HEK293 (cell line): ENCODE results near the gene USP22.

ENCODE experiments used
- ZBTB44 ChIP-seq: fragments of 450-650 bp; IDR thresholded peaks from 2 replicates; pipeline ENCODE4 v1.5.1; 2018; ENCODE audit warnings: missing biosample characterization, mild to moderate bottlenecking, missing genetic modification characterization
- ZBTB7A ChIP-seq: fragments of 450-650 bp; formaldehyde crosslinking; IDR thresholded peaks from 2 replicates; pipeline ENCODE4 v1.5.1; 2016; ENCODE audit warnings: low read depth, missing biosample characterization, missing genetic modification characterization
- ZNF132 ChIP-seq: fragments of 450-650 bp; formaldehyde crosslinking; IDR thresholded peaks from 2 replicates; pipeline ENCODE4 v1.5.1; 2017; ENCODE audit warnings: missing biosample characterization, missing genetic modification characterization, borderline replicate concordance
- ZNF558 ChIP-seq: fragments of 450-650 bp; formaldehyde crosslinking; IDR thresholded peaks from 2 replicates; pipeline ENCODE4 v1.5.1; 2016; ENCODE audit warnings: missing biosample characterization, missing genetic modification characterization
- ZNF626 ChIP-seq: fragments of 450-650 bp; sonication (Bioruptor Pico); formaldehyde crosslinking; IDR thresholded peaks from 2 replicates; pipeline ENCODE4 v1.5.1; 2018; ENCODE audit warnings: missing biosample characterization, missing genetic modification characterization, inconsistent platforms
- ZSCAN23 ChIP-seq: fragments of 450-650 bp; formaldehyde crosslinking; IDR thresholded peaks from 2 replicates; pipeline ENCODE4 v1.5.1; 2016; ENCODE audit warnings: missing biosample characterization, missing genetic modification characterization
- TF ChIP-seq, protein P1 (sequence below): fragments of 450-650 bp; formaldehyde crosslinking; IDR thresholded peaks from 2 replicates; pipeline ENCODE4 v1.5.1; 2016; ENCODE audit warnings: missing biosample characterization, missing genetic modification characterization
- TF ChIP-seq, protein P2 (sequence below): fragments of 450-650 bp; formaldehyde crosslinking; IDR thresholded peaks from 2 replicates; pipeline ENCODE4 v1.5.1; 2016; ENCODE audit warnings: missing biosample characterization, missing genetic modification characterization
- TF ChIP-seq, protein P3 (sequence below): fragments of 450-650 bp; formaldehyde crosslinking; optimal IDR thresholded peaks from 2 replicates; pipeline ENCODE3; 2016; ENCODE audit warnings: missing biosample characterization, mild to moderate bottlenecking, missing genetic modification characterization

- TF ChIP-seq, protein P1, sequence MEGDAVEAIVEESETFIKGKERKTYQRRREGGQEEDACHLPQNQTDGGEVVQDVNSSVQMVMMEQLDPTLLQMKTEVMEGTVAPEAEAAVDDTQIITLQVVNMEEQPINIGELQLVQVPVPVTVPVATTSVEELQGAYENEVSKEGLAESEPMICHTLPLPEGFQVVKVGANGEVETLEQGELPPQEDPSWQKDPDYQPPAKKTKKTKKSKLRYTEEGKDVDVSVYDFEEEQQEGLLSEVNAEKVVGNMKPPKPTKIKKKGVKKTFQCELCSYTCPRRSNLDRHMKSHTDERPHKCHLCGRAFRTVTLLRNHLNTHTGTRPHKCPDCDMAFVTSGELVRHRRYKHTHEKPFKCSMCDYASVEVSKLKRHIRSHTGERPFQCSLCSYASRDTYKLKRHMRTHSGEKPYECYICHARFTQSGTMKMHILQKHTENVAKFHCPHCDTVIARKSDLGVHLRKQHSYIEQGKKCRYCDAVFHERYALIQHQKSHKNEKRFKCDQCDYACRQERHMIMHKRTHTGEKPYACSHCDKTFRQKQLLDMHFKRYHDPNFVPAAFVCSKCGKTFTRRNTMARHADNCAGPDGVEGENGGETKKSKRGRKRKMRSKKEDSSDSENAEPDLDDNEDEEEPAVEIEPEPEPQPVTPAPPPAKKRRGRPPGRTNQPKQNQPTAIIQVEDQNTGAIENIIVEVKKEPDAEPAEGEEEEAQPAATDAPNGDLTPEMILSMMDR (tag by site-specific recombination): no peak
- TF ChIP-seq ZBTB44 (no peak), ZNF558 (tag by site-specific recombination) (no peak), ZSCAN23 (tag by site-specific recombination) (no peak), ZNF626 (no peak), ZBTB7A (tag by site-specific recombination) (no peak), ZNF132 (tag by site-specific recombination) (no peak)
- TF ChIP-seq, protein P2, sequence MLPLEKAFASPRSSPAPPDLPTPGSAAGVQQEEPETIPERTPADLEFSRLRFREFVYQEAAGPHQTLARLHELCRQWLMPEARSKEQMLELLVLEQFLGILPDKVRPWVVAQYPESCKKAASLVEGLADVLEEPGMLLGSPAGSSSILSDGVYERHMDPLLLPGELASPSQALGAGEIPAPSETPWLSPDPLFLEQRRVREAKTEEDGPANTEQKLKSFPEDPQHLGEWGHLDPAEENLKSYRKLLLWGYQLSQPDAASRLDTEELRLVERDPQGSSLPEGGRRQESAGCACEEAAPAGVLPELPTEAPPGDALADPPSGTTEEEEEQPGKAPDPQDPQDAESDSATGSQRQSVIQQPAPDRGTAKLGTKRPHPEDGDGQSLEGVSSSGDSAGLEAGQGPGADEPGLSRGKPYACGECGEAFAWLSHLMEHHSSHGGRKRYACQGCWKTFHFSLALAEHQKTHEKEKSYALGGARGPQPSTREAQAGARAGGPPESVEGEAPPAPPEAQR (tag by site-specific recombination): no peak
- TF ChIP-seq, protein P3, sequence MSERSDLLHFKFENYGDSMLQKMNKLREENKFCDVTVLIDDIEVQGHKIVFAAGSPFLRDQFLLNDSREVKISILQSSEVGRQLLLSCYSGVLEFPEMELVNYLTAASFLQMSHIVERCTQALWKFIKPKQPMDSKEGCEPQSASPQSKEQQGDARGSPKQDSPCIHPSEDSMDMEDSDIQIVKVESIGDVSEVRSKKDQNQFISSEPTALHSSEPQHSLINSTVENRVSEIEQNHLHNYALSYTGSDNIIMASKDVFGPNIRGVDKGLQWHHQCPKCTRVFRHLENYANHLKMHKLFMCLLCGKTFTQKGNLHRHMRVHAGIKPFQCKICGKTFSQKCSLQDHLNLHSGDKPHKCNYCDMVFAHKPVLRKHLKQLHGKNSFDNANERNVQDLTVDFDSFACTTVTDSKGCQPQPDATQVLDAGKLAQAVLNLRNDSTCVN (tag by site-specific recombination): no peak
Observed at GRCh38 chr17:21072745-21073197, 30.0 kb upstream of the USP22 start.
